Hepatocyte (in vitro differentiated cells): ENCODE measurements around the gene GABBR2. TPM values are rescaled to one million over a fixed set of nuclear protein-coding genes. Genes with fewer than 3 reads are reported as not detected.

Experiments used
- DNase-seq: peaks from one replicate; pipeline ENCODE4 v3.0.0-alpha.2; 2016; ENCODE audit warnings: low spot score
- H2AFZ ChIP-seq: fragments of 200-600 bp; sonication (generic); 2 replicates; pipeline ENCODE4 v1.6.0; 2016; ENCODE audit warnings: antibody characterized with exemption, mild to moderate bottlenecking
- H3K27ac ChIP-seq: fragments of 200-600 bp; sonication (generic); 2 replicates; pipeline ENCODE4 v1.5.1; 2016; ENCODE audit warnings: mild to moderate bottlenecking
- H3K27me3 ChIP-seq: fragments of 200-600 bp; sonication (generic); 2 replicates; pipeline ENCODE4 v1.6.1; 2016
- H3K36me3 ChIP-seq: fragments of 200-600 bp; sonication (generic); replicated peaks from 2 replicates; pipeline ENCODE4 v1.5.1; 2016; ENCODE audit warnings: low read depth; ENCODE audit not compliant: insufficient read depth
- H3K4me1 ChIP-seq: fragments of 200-600 bp; sonication (generic); 2 replicates; pipeline ENCODE4 v1.5.1; 2016; ENCODE audit warnings: mild to moderate bottlenecking, moderate library complexity; ENCODE audit not compliant: insufficient read depth
- H3K4me2 ChIP-seq: fragments of 200-600 bp; sonication (generic); 2 replicates; pipeline ENCODE4 v1.6.0; 2016
- H3K4me3 ChIP-seq: fragments of 200-600 bp; sonication (generic); 2 replicates; pipeline ENCODE4 v1.5.1; 2016; ENCODE audit warnings: mild to moderate bottlenecking
- H3K79me2 ChIP-seq: fragments of 200-600 bp; sonication (generic); 2 replicates; pipeline ENCODE4 v1.6.0; 2017; ENCODE audit warnings: mild to moderate bottlenecking
- H3K9me2 ChIP-seq: fragments of 200-600 bp; sonication (generic); replicated peaks from 2 replicates; pipeline ENCODE4 v1.6.0; 2017; ENCODE audit warnings: mild to moderate bottlenecking; ENCODE audit not compliant: insufficient read depth
- H3K9me3 ChIP-seq: fragments of 200-600 bp; sonication (generic); 2 replicates; pipeline ENCODE4 v1.5.1; 2016; ENCODE audit warnings: low read depth, mild to moderate bottlenecking
- H4K20me1 ChIP-seq: fragments of 200-600 bp; sonication (generic); 2 replicates; pipeline ENCODE4 v1.6.0; 2016; ENCODE audit warnings: mild to moderate bottlenecking; ENCODE audit not compliant: insufficient read depth, poor library complexity, severe bottlenecking
- EZH2 ChIP-seq: fragments of 200-600 bp; sonication (generic); IDR thresholded peaks from 2 replicates; pipeline ENCODE4 v1.6.1; 2016; ENCODE audit warnings: antibody characterized with exemption, mild to moderate bottlenecking, borderline replicate concordance
- EZH2phosphoT487 ChIP-seq: fragments of 200-600 bp; sonication (generic); IDR thresholded peaks from one replicate; pipeline ENCODE4 v1.6.1; 2018; ENCODE audit warnings: antibody characterized with exemption, mild to moderate bottlenecking, low read depth, moderate library complexity; ENCODE audit not compliant: unreplicated experiment, severe bottlenecking
- WGBS: methylation state at CpG from one replicate; pipeline ENCODE4 v1.1.6; 2016; ENCODE audit warnings: low lambda C conversion rate; ENCODE audit errors: missing lambda C conversion rate; 5-methylcytosine and 5-hydroxymethylcytosine counted together
- polyA plus RNA-seq: library from polyadenylated mRNA; unstranded; fragments of >200 nt; fragmentation: Nextera tagmentation; extraction: Ambion mirVana; gene quantifications from 2 replicates; pipeline ENCODE4 v1.2.1, GENCODE V29; 2016
- total RNA-seq: library from RNA; depleted of rRNA; stranded (reverse); fragments of >200 nt; gene quantifications from 2 replicates; pipeline ENCODE4 v1.2.3, GENCODE V29; 2014
- TF ChIP-seq, protein P1 (sequence below): fragments of 200-600 bp; sonication (generic); IDR thresholded peaks from 2 replicates; pipeline ENCODE4 v1.5.1; 2016; ENCODE audit warnings: antibody characterized with exemption, mild to moderate bottlenecking; ENCODE audit not compliant: poor library complexity

GABBR2 gene
- total and polyA plus RNA-seq, 2 experiments from 2014 or later = 0.20 to 0.28 TPM

DNA sequence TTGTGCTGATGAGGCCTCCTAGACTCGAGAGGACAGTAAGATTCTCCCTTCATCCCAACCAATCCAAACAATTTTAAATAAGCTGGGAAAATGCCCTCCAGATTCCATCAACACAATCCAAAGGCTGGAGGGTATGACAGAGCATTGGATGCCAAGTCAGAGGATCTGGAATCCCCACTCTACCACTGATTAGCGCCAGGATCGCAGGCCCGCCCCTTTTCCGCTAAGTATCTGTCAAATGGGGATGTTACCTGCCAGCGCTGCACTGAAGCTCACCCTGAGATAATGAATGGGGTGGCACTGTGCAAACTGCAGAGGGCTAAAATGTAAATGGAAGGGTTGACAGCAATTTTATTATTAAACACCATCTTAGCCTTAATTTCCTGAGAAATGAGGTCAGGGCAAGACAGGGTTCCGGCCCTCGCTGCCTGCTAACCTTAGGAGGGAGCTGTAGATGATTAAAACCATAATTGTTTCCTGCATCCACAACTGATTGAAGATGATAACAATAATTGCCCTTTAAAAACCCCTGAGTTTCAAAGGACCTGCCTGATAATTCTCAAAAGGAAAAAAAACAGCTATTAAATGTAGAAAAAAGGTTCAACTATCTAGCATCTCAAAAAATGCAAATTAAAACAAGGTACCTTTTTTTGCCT, 31.6 kb upstream of the GABBR2 start:
- Histone ChIP-seq H4K20me1 (no peaks in the 10 kb centered on the region), H3K9me2 (no peaks in the 10 kb centered on the region), H3K79me2 (no peaks in the 10 kb centered on the region), H3K4me1 (no peaks in the 10 kb centered on the region), H3K4me3 (no peak overlapping the region), H2AFZ (no peak overlapping the region), H3K36me3 (no peaks in the 10 kb centered on the region), H3K4me2 (no peak overlapping the region), H3K27ac (no peak overlapping the region), H3K27me3 (no peaks in the 10 kb centered on the region), H3K9me3 (no peaks in the 10 kb centered on the region)
- 92% methylated on average over 8 of the region's 8 CpGs for WGBS
- no peak for TF ChIP-seq EZH2
- TF ChIP-seq, protein P1, sequence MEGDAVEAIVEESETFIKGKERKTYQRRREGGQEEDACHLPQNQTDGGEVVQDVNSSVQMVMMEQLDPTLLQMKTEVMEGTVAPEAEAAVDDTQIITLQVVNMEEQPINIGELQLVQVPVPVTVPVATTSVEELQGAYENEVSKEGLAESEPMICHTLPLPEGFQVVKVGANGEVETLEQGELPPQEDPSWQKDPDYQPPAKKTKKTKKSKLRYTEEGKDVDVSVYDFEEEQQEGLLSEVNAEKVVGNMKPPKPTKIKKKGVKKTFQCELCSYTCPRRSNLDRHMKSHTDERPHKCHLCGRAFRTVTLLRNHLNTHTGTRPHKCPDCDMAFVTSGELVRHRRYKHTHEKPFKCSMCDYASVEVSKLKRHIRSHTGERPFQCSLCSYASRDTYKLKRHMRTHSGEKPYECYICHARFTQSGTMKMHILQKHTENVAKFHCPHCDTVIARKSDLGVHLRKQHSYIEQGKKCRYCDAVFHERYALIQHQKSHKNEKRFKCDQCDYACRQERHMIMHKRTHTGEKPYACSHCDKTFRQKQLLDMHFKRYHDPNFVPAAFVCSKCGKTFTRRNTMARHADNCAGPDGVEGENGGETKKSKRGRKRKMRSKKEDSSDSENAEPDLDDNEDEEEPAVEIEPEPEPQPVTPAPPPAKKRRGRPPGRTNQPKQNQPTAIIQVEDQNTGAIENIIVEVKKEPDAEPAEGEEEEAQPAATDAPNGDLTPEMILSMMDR = no peak
- no peak for TF ChIP-seq EZH2phosphoT487
- DNase-seq = no peak

DNA sequence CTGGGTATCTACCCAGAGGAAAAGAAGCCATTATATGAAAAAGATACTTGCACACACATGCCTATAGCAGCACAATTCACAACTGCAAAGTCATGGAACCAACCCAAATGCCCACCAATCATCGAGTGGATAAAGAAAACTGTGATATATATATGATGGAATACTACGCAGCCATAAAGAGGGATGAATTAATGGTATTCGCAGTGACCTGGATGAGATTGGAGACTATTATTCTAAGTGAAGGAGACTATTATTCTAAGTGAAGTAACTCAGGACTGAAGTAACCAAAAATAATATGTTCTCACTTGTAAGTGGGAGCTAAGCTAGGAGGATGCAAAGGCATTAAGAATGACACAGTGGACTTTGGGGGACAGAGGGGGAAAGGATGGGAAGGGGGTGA, 30.0 kb upstream of the GABBR2 start:
- H3K4me1 ChIP-seq = no peaks in the 10 kb centered on the region
- no peaks in the 10 kb centered on the region for H3K9me3 ChIP-seq
- no peaks in the 10 kb centered on the region for H3K9me2 ChIP-seq
- TF ChIP-seq EZH2phosphoT487 = no peak
- TF ChIP-seq EZH2 = no peak
- TF ChIP-seq, protein P1 = no peak
- no peaks in the 10 kb centered on the region for H3K36me3 ChIP-seq
- no peak for DNase-seq
- no peak overlapping the region for H2AFZ ChIP-seq
- H3K79me2 ChIP-seq = no peaks in the 10 kb centered on the region
- H3K27ac ChIP-seq = no peak overlapping the region
- H4K20me1 ChIP-seq = no peaks in the 10 kb centered on the region
- H3K4me2 ChIP-seq = no peak overlapping the region
- H3K27me3 ChIP-seq = no peaks in the 10 kb centered on the region
- H3K4me3 ChIP-seq = no peak overlapping the region
- WGBS = 93% methylated on average over 3 of the region's 3 CpGs

DNA sequence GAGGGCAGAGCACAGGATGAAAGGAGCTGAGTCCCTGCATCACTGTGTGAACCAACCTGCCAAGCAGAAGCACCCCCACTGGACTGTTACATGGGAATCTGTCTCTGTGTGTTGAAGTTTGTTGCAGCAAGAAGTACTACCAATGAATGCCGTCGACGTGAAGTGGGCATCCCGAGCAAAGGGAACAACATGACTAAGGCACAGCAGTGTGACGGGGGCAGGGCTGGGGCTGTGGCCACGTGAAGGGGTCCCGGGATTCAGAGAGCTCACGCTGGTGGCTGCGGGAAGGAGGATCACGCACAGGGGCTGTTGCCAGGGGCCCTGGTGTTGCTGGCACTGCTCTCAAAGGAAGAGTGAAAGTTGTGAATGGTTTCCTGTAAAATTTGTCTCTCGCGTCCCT, 27.5 kb upstream of the GABBR2 start:
- TF ChIP-seq EZH2 (no peak), EZH2phosphoT487 (no peak)
- TF ChIP-seq, protein P1 = no peak
- Histone ChIP-seq H3K4me1 (no peaks in the 10 kb centered on the region), H4K20me1 (no peaks in the 10 kb centered on the region), H3K36me3 (no peaks in the 10 kb centered on the region), H3K4me2 (no peak overlapping the region), H3K79me2 (no peaks in the 10 kb centered on the region), H3K9me3 (no peaks in the 10 kb centered on the region), H3K4me3 (no peak overlapping the region), H3K27me3 (no peaks in the 10 kb centered on the region), H3K27ac (no peak overlapping the region), H3K9me2 (no peaks in the 10 kb centered on the region), H2AFZ (no peak overlapping the region)
- no peak for DNase-seq
- 80% methylated on average over 12 of the region's 12 CpGs for WGBS

DNA sequence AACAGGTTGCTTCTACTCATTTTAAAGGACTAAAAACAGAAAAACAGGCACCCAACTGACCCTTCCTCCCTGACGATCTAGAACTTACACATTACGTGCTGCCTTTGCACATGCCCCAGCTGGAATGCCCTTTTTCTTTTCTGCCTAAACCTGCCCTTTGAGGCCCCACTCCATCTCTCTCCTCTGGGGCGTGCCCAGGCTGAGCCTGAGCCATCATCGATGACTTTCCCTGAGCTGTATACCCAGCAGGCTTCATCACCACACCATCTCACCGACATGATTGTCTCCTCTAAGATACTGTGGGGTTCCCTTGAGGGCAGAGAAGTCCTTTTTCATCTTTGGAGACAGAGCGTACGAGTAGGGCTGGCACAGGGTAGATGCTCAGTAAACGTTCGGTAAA, 24.1 kb upstream of the GABBR2 start:
- Histone ChIP-seq H3K36me3 (no peaks in the 10 kb centered on the region), H3K4me2 (no peak overlapping the region), H2AFZ (no peak overlapping the region), H4K20me1 (no peaks in the 10 kb centered on the region), H3K4me1 (no peaks in the 10 kb centered on the region), H3K27ac (no peak overlapping the region), H3K9me3 (no peaks in the 10 kb centered on the region), H3K9me2 (no peaks in the 10 kb centered on the region), H3K27me3 (no peaks in the 10 kb centered on the region), H3K79me2 (no peaks in the 10 kb centered on the region), H3K4me3 (no peak overlapping the region)
- no peak for DNase-seq
- WGBS = 88% methylated on average over 9 of the region's 9 CpGs
- TF ChIP-seq EZH2 (no peak), EZH2phosphoT487 (no peak)
- TF ChIP-seq, protein P1 = no peak
